ENCODE measurements around the gene UBE2A.

The UBE2A gene

GRCh38 chrX:119574394-119575266 is at the start of gene UBE2A:
Gene UBE2A (plus strand): TSS chrX:119574563. CDS start chrX:119574712, 149 bp downstream.
- peak; percentile 82 for DNase-seq (ENCODE audit: low spot score)

GRCh38 chrX:119529345-119530276 is 44.8 kb upstream of the UBE2A start:
- DNase-seq (ENCODE audit: low spot score), result no peak

GRCh38 chrX:119537487-119537886 is 36.9 kb upstream of the UBE2A start:
- DNase-seq (ENCODE audit: low spot score), result no peak

- DNase-seq (ENCODE audit: low spot score), result peak; percentile 3
These were observed 34.5 kb upstream of the UBE2A start for GRCh38 chrX:119539872-119540271.

- DNase-seq (ENCODE audit: low spot score), result no peak
These were observed 33.2 kb upstream of the UBE2A start for GRCh38 chrX:119541188-119541587.

GRCh38 chrX:119549327-119550016 is 24.9 kb upstream of the UBE2A start:
- DNase-seq (ENCODE audit: low spot score), result no peak

GRCh38 chrX:119552508-119552907 is 21.9 kb upstream of the UBE2A start:
- no peak for DNase-seq (ENCODE audit: low spot score)

GRCh38 chrX:119565107-119565663 is 9.2 kb upstream of the UBE2A start, which contains the start of gene STEEP1:
Gene STEEP1 (minus strand): TSS chrX:119565409. CDS start chrX:119565355, 54 bp downstream.
- DNase-seq (ENCODE audit: low spot score), result peak; percentile 88

- no peak for DNase-seq (ENCODE audit: low spot score)
These were observed 4.0 kb upstream of the UBE2A start for GRCh38 chrX:119570351-119570835.

- DNase-seq (ENCODE audit: low spot score), result no peak
These were observed 1.1 kb upstream of the UBE2A start for GRCh38 chrX:119573222-119573621.

GRCh38 chrX:119573840-119574393 is 446 bp upstream of the UBE2A start:
- DNase-seq (ENCODE audit: low spot score), result peak; percentile 17

GRCh38 chrX:119579414-119579813 is 5.1 kb downstream of the UBE2A start:
- no peak for DNase-seq (ENCODE audit: low spot score)

GRCh38 chrX:119583431-119584059 is 9.2 kb downstream of the UBE2A start:
- DNase-seq (ENCODE audit: low spot score), result no peak

GRCh38 chrX:119589810-119590209 is 15.4 kb downstream of the UBE2A start:
- DNase-seq (ENCODE audit: low spot score), result no peak

- DNase-seq (ENCODE audit: low spot score), result no peak
These were observed 28.4 kb downstream of the UBE2A start for GRCh38 chrX:119602701-119603255.

- peak; percentile 15 for DNase-seq (ENCODE audit: low spot score)
These were observed 30.6 kb downstream of the UBE2A start for GRCh38 chrX:119604766-119605463.

- peak; percentile 7 for DNase-seq (ENCODE audit: low spot score)
These were observed 31.3 kb downstream of the UBE2A start for GRCh38 chrX:119605464-119606279.

- peak; percentile 93 for DNase-seq (ENCODE audit: low spot score)
These were observed 32.1 kb downstream of the UBE2A start, which contains the start of gene NKRF for GRCh38 chrX:119606280-119607017. Gene NKRF (minus strand): TSS chrX:119606424.

Measured in cerebellar cortex (tissue), 1 donor.